ENCODE measurements around the gene RAF1.

Gene RAF1

DNA sequence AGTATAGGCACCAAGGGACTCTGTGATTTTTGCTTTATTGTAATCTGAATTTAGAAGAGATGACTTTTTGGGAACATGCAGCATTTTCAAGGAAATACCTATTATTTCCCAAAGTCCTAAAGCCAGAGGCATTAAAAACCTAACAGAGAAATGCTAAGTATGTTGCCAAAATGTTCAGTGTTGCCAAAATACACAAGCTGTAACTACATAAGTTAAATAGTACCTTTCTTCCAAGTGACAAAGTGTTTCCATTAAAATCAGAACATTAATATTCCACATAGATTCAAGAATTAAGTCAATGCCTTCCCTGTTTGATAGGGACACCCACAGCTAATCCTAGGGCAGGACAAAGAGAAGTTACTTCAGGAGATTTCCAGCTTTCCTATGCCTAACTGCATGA lies 65.0 kb downstream of the RAF1 start:
- H3K4me1 ChIP-seq (ENCODE audit: control insufficient read depth, insufficient read depth, low read length) = no peaks in the 10 kb centered on the region
- H3K27me3 ChIP-seq (ENCODE audit: control insufficient read depth, insufficient read depth, low read length) = no peaks in the 10 kb centered on the region
- H3K36me3 ChIP-seq (ENCODE audit: control insufficient read depth, insufficient read depth, low read length) = peaks cover 31% of the 10 kb centered on the region
- H3K9ac ChIP-seq (ENCODE audit: low read length) = no peak overlapping the region
- no peak overlapping the region for H3K4me3 ChIP-seq (ENCODE audit: low read length)
- H3K27ac ChIP-seq (ENCODE audit: low read depth, low read length) = no peak overlapping the region

DNA sequence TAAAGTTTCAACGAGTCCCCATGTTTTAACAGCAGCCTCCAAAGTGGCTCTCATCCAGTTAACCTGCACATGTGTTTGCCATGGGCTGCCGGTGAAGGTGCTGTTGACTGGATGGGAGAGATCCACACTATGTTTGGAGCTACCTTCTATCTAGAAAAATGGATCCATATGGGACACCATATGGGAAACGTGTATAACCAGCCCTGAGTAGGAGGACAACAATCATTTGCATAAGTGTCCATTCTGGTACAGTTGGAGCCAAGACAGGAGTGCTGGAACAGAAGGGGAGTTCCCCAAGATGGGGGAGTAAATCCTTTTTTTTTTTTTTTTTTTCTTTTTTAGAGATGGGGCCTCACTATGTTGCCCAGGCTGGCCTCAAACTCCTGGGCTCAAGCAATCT lies 70.4 kb downstream of the RAF1 start:
- Histone ChIP-seq H3K27me3 (ENCODE audit: control insufficient read depth, insufficient read depth, low read length) (no peaks in the 10 kb centered on the region), H3K4me3 (ENCODE audit: low read length) (no peak overlapping the region), H3K4me1 (ENCODE audit: control insufficient read depth, insufficient read depth, low read length) (no peaks in the 10 kb centered on the region), H3K36me3 (ENCODE audit: control insufficient read depth, insufficient read depth, low read length) (peaks cover 35% of the 10 kb centered on the region), H3K27ac (ENCODE audit: low read depth, low read length) (no peak overlapping the region), H3K9ac (ENCODE audit: low read length) (no peak overlapping the region)

GRCh38 chr3:12591997-12592715 lies 71.8 kb downstream of the RAF1 start:
- Histone ChIP-seq H3K4me3 (ENCODE audit: low read length) (no peak overlapping the region), H3K4me1 (ENCODE audit: control insufficient read depth, insufficient read depth, low read length) (no peaks in the 10 kb centered on the region), H3K27ac (ENCODE audit: low read depth, low read length) (no peak overlapping the region), H3K9ac (ENCODE audit: low read length) (no peak overlapping the region), H3K27me3 (ENCODE audit: control insufficient read depth, insufficient read depth, low read length) (no peaks in the 10 kb centered on the region), H3K36me3 (ENCODE audit: control insufficient read depth, insufficient read depth, low read length) (peaks cover 36% of the 10 kb centered on the region)

DNA sequence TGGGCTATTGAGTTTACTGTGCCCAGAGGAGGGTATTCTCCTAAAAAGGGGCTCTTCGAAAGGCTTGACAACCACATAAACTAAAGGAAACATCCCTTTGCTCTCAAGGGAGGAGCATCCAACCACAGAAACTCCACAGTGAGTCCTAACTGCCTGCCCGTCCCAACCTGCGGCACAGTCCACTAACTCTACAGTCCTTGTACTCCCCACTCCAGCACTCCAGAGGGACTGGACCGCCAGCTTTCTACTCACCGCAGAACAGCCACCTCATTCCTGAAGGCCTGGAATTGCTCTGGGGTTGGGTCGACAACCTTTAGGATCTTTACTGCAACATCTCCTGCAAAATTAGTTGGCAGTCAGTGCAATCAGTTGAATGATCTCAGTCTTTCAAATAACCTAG lies 72.5 kb downstream of the RAF1 start:
- Histone ChIP-seq H3K9ac (ENCODE audit: low read length) (no peak overlapping the region), H3K27me3 (ENCODE audit: control insufficient read depth, insufficient read depth, low read length) (no peaks in the 10 kb centered on the region), H3K4me3 (ENCODE audit: low read length) (no peak overlapping the region), H3K27ac (ENCODE audit: low read depth, low read length) (no peak overlapping the region), H3K4me1 (ENCODE audit: control insufficient read depth, insufficient read depth, low read length) (no peaks in the 10 kb centered on the region), H3K36me3 (ENCODE audit: control insufficient read depth, insufficient read depth, low read length) (peaks cover 35% of the 10 kb centered on the region)

DNA sequence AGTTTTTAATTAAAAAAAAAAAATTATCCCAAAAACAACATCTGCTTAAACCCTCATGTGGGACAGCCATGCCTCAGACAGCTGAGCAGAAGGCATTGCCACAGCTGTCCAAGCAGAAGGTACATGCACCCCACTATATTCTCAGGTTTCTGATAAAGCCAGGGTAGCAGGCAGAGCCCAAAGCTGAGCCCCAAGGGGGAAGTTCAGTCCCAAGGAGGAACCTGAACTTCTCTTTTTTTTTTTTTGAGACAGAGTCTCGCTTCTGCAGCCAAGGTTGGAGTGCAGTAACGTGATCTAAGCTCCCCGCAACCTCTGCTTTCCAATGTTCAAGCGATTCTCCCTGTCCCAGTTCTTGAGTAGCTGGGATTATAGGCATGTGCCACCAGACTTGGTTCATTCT lies 73.8 kb downstream of the RAF1 start:
- Histone ChIP-seq H3K4me1 (ENCODE audit: control insufficient read depth, insufficient read depth, low read length) (no peaks in the 10 kb centered on the region), H3K9ac (ENCODE audit: low read length) (no peak overlapping the region), H3K4me3 (ENCODE audit: low read length) (no peak overlapping the region), H3K36me3 (ENCODE audit: control insufficient read depth, insufficient read depth, low read length) (peaks cover 42% of the 10 kb centered on the region), H3K27ac (ENCODE audit: low read depth, low read length) (no peak overlapping the region), H3K27me3 (ENCODE audit: control insufficient read depth, insufficient read depth, low read length) (no peaks in the 10 kb centered on the region)

- Histone ChIP-seq H3K4me3 (ENCODE audit: low read length) (no peak overlapping the region), H3K36me3 (ENCODE audit: control insufficient read depth, insufficient read depth, low read length) (peaks cover 51% of the 10 kb centered on the region), H3K27ac (ENCODE audit: low read depth, low read length) (no peak overlapping the region), H3K9ac (ENCODE audit: low read length) (no peak overlapping the region), H3K4me1 (ENCODE audit: control insufficient read depth, insufficient read depth, low read length) (no peaks in the 10 kb centered on the region), H3K27me3 (ENCODE audit: control insufficient read depth, insufficient read depth, low read length) (no peaks in the 10 kb centered on the region)
These were observed 75.6 kb downstream of the RAF1 start for GRCh38 chr3:12588039-12589009.

GRCh38 chr3:12586403-12586802 lies 77.5 kb downstream of the RAF1 start:
- Histone ChIP-seq H3K4me3 (ENCODE audit: low read length) (no peak overlapping the region), H3K27ac (ENCODE audit: low read depth, low read length) (no peak overlapping the region), H3K27me3 (ENCODE audit: control insufficient read depth, insufficient read depth, low read length) (no peaks in the 10 kb centered on the region), H3K9ac (ENCODE audit: low read length) (no peak overlapping the region), H3K4me1 (ENCODE audit: control insufficient read depth, insufficient read depth, low read length) (no peaks in the 10 kb centered on the region), H3K36me3 (ENCODE audit: control insufficient read depth, insufficient read depth, low read length) (peaks cover 59% of the 10 kb centered on the region)

DNA sequence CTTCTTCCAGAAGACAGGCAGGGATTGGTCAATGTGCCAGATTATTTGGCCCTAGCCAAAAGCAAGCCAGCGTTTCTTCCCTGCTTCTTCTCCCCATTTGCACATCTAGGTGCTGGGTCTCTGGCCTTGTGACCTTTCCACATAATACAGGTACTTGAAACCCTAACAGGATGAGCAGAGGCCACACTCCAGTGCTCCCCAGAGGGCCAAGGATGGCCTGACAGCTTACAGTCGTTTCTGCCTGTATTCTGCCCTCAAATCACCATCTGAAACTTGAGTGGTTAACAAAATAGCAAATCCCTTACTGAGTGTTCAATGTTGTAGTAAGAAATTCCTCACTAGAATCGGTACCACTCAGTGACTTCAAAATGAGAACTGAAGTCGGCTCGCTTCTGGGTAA lies 77.9 kb downstream of the RAF1 start:
- H3K9ac ChIP-seq (ENCODE audit: low read length) = no peak overlapping the region
- H3K27me3 ChIP-seq (ENCODE audit: control insufficient read depth, insufficient read depth, low read length) = no peaks in the 10 kb centered on the region
- H3K27ac ChIP-seq (ENCODE audit: low read depth, low read length) = no peak overlapping the region
- no peaks in the 10 kb centered on the region for H3K4me1 ChIP-seq (ENCODE audit: control insufficient read depth, insufficient read depth, low read length)
- no peak overlapping the region for H3K4me3 ChIP-seq (ENCODE audit: low read length)
- peaks cover 57% of the 10 kb centered on the region for H3K36me3 ChIP-seq (ENCODE audit: control insufficient read depth, insufficient read depth, low read length)

GRCh38 chr3:12585181-12585580 lies 78.7 kb downstream of the RAF1 start:
- no peak overlapping the region for H3K9ac ChIP-seq (ENCODE audit: low read length)
- H3K4me1 ChIP-seq (ENCODE audit: control insufficient read depth, insufficient read depth, low read length) = no peaks in the 10 kb centered on the region
- no peaks in the 10 kb centered on the region for H3K27me3 ChIP-seq (ENCODE audit: control insufficient read depth, insufficient read depth, low read length)
- no peak overlapping the region for H3K27ac ChIP-seq (ENCODE audit: low read depth, low read length)
- H3K4me3 ChIP-seq (ENCODE audit: low read length) = no peak overlapping the region
- peaks cover 51% of the 10 kb centered on the region for H3K36me3 ChIP-seq (ENCODE audit: control insufficient read depth, insufficient read depth, low read length)

GRCh38 chr3:12584083-12584482 lies 79.8 kb downstream of the RAF1 start:
- H3K27me3 ChIP-seq (ENCODE audit: control insufficient read depth, insufficient read depth, low read length) = no peaks in the 10 kb centered on the region
- H3K9ac ChIP-seq (ENCODE audit: low read length) = no peak overlapping the region
- H3K4me1 ChIP-seq (ENCODE audit: control insufficient read depth, insufficient read depth, low read length) = no peaks in the 10 kb centered on the region
- H3K27ac ChIP-seq (ENCODE audit: low read depth, low read length) = no peak overlapping the region
- H3K36me3 ChIP-seq (ENCODE audit: control insufficient read depth, insufficient read depth, low read length) = peaks cover 50% of the 10 kb centered on the region
- no peak overlapping the region for H3K4me3 ChIP-seq (ENCODE audit: low read length)

DNA sequence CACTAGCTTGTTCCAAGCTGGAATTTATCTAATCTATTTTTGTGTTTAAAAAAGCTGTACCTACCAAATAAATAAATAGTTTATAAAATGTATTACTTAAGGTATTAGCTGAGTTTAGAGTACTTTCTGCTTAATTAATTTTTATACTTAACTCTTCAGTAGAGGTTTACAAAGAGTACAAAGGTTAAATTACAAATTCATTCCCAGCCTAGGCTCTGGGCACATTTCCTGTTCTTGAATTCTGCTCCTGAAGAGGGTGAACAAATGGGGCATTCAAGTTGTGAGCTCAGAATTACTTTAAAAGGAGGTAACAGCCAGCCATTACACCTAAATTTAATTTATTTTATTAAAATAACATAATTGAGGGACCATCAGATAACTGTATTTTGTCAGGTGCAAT lies 80.6 kb downstream of the RAF1 start:
- no peaks in the 10 kb centered on the region for H3K27me3 ChIP-seq (ENCODE audit: control insufficient read depth, insufficient read depth, low read length)
- no peaks in the 10 kb centered on the region for H3K4me1 ChIP-seq (ENCODE audit: control insufficient read depth, insufficient read depth, low read length)
- H3K4me3 ChIP-seq (ENCODE audit: low read length) = no peak overlapping the region
- H3K27ac ChIP-seq (ENCODE audit: low read depth, low read length) = no peak overlapping the region
- no peak overlapping the region for H3K9ac ChIP-seq (ENCODE audit: low read length)
- peaks cover 48% of the 10 kb centered on the region for H3K36me3 ChIP-seq (ENCODE audit: control insufficient read depth, insufficient read depth, low read length)

GRCh38 chr3:12582730-12583129 lies 81.2 kb downstream of the RAF1 start:
- H3K36me3 ChIP-seq (ENCODE audit: control insufficient read depth, insufficient read depth, low read length) = peaks cover 44% of the 10 kb centered on the region
- H3K4me3 ChIP-seq (ENCODE audit: low read length) = no peak overlapping the region
- H3K4me1 ChIP-seq (ENCODE audit: control insufficient read depth, insufficient read depth, low read length) = no peaks in the 10 kb centered on the region
- H3K27me3 ChIP-seq (ENCODE audit: control insufficient read depth, insufficient read depth, low read length) = no peaks in the 10 kb centered on the region
- no peak overlapping the region for H3K9ac ChIP-seq (ENCODE audit: low read length)
- no peak overlapping the region for H3K27ac ChIP-seq (ENCODE audit: low read depth, low read length)
